Measurements from ENCODE around the gene SEL1L.
"Not testable (repeated sequence)": the region's sequence is repeated elsewhere in the genome, so short reads cannot be mapped to it uniquely, and the experiment has no call there.

SEL1L gene

GRCh38 chr14:81525129-81525528, 8.5 kb downstream of the SEL1L start:
- DNase-seq (ENCODE audit: low read depth), result no peak

- DNase-seq (ENCODE audit: low read depth), result no peak
Observed at GRCh38 chr14:81523616-81524015, 10.0 kb downstream of the SEL1L start.

- no peak for DNase-seq (ENCODE audit: low read depth)
Observed at GRCh38 chr14:81523016-81523415, 10.6 kb downstream of the SEL1L start.

GRCh38 chr14:81521356-81521755, 12.3 kb downstream of the SEL1L start:
- DNase-seq (ENCODE audit: low read depth), result no peak

- no peak for DNase-seq (ENCODE audit: low read depth)
Observed at GRCh38 chr14:81519200-81520011, 14.2 kb downstream of the SEL1L start.

- no peak for DNase-seq (ENCODE audit: low read depth)
Observed at GRCh38 chr14:81517798-81518398, 15.8 kb downstream of the SEL1L start.

- DNase-seq (ENCODE audit: low read depth), result no peak
Observed at GRCh38 chr14:81516986-81517797, 16.5 kb downstream of the SEL1L start.

- not testable (repeated sequence) for DNase-seq (ENCODE audit: low read depth)
Observed at GRCh38 chr14:81515927-81516326, 17.7 kb downstream of the SEL1L start.

- DNase-seq (ENCODE audit: low read depth), result not testable (repeated sequence)
Observed at GRCh38 chr14:81512826-81513225, 20.8 kb downstream of the SEL1L start.

GRCh38 chr14:81511111-81511904, 22.3 kb downstream of the SEL1L start:
- no peak for DNase-seq (ENCODE audit: low read depth)

- no peak for DNase-seq (ENCODE audit: low read depth)
Observed at GRCh38 chr14:81509838-81510452, 23.7 kb downstream of the SEL1L start.

GRCh38 chr14:81509321-81509720, 24.3 kb downstream of the SEL1L start:
- DNase-seq (ENCODE audit: low read depth), result no peak

- DNase-seq (ENCODE audit: low read depth), result no peak
Observed at GRCh38 chr14:81506487-81506886, 27.2 kb downstream of the SEL1L start.

GRCh38 chr14:81504864-81505263, 28.8 kb downstream of the SEL1L start:
- DNase-seq (ENCODE audit: low read depth), result no peak

GRCh38 chr14:81485781-81486180, 47.9 kb downstream of the SEL1L start:
- no peak for DNase-seq (ENCODE audit: low read depth)

- DNase-seq (ENCODE audit: low read depth), result no peak
Observed at GRCh38 chr14:81485372-81485771, 48.3 kb downstream of the SEL1L start.

GRCh38 chr14:81484120-81484519, 49.5 kb downstream of the SEL1L start:
- no peak for DNase-seq (ENCODE audit: low read depth)

GRCh38 chr14:81480741-81481140, 52.9 kb downstream of the SEL1L start:
- no peak for DNase-seq (ENCODE audit: low read depth)

- no peak for DNase-seq (ENCODE audit: low read depth)
Observed at GRCh38 chr14:81478446-81478845, 55.2 kb downstream of the SEL1L start.

- no peak for DNase-seq (ENCODE audit: low read depth)
Observed at GRCh38 chr14:81476816-81477215, 56.8 kb downstream of the SEL1L start.

GRCh38 chr14:81474685-81475324, 58.8 kb downstream of the SEL1L start:
- DNase-seq (ENCODE audit: low read depth), result no peak

All from activated T-helper 9 cell treated with anti-CD3 and anti-CD28 coated beads, Interleukin-2, amount 50 U/mL, for 16 hours (primary cell).